K562 (cell line): ENCODE measurements around the gene PUSL1.

Experiments
- ARID3A ChIP-seq: IDR thresholded peaks from 2 replicates; pipeline ENCODE4 v1.6.1; 2012; ENCODE audit warnings: low read depth, low read length, improper control_type of control experiment, borderline replicate concordance
- CTBP1 ChIP-seq: fragments of 450-650 bp; IDR thresholded peaks from 2 replicates; pipeline ENCODE4 v1.6.1; 2016; ENCODE audit warnings: borderline replicate concordance
- CTCF ChIP-seq, 3 experiments: IDR thresholded peaks in 2 of 3; conservative IDR thresholded peaks in 1 of 3; 2 replicates each; pipeline ENCODE4 v1.5.1; 2011 to 2012; ENCODE audit warnings: low read length in 3 of 3, mild to moderate bottlenecking in 3 of 3, control low read depth in 2 of 3, improper control_type of control experiment in 1 of 3, inconsistent platforms in 1 of 3, low read depth in 1 of 3, mixed read lengths in 1 of 3, moderate library complexity in 1 of 3; ENCODE audit not compliant: insufficient read depth in 2 of 3
- FOS ChIP-seq: IDR thresholded peaks from 3 replicates; pipeline ENCODE4 v1.6.1; 2011; ENCODE audit not compliant: insufficient read length; ENCODE audit errors: extremely low read depth
- MEF2A ChIP-seq: IDR thresholded peaks from 2 replicates; pipeline ENCODE4 v1.6.1; 2011; ENCODE audit warnings: low read depth, mild to moderate bottlenecking, low read length, moderate library complexity; ENCODE audit not compliant: control insufficient read depth
- POLR2A ChIP-seq: fragments of 450-650 bp; conservative IDR thresholded peaks from 2 replicates; pipeline ENCODE4 v1.6.1; 2016
- ZNF124 ChIP-seq: sonication (generic); formaldehyde crosslinking; IDR thresholded peaks from 2 replicates; pipeline ENCODE4 v1.8.1; 2022; ENCODE audit warnings: missing genetic modification reagents
- ZNF274 ChIP-seq: IDR thresholded peaks from 2 replicates; pipeline ENCODE4 v1.6.1; 2011; ENCODE audit warnings: low read depth, mild to moderate bottlenecking, low read length, moderate library complexity, borderline replicate concordance

GRCh38 chr1:1329304-1330210 lies 21.2 kb downstream of the PUSL1 start:
- TF ChIP-seq ZNF274 (no peak), CTCF (IDR thresholded peaks at IDR 0.05 in 2 of 3, conservative IDR thresholded peaks at IDR 0.05 in 1 of 3; ENCODE audit: insufficient read depth in 2 of 3, low read depth in 1 of 3, low read length in 3 of 3) (no peak), ZNF124 (CRISPR knock-in tag) (no peak), ARID3A (no peak), CTBP1 (no peak), MEF2A (no peak), FOS (no peak), POLR2A (peak; percentile 60; the same call in 1 of the 2 replicates)
